Kidney capillary endothelial cell (primary cell): ENCODE data around the gene ARID2.

Experiments used
- DNase-seq: peaks from one replicate; pipeline ENCODE4 v3.0.0-alpha.2; 2018; ENCODE audit warnings: low spot score

Gene ARID2

DNA sequence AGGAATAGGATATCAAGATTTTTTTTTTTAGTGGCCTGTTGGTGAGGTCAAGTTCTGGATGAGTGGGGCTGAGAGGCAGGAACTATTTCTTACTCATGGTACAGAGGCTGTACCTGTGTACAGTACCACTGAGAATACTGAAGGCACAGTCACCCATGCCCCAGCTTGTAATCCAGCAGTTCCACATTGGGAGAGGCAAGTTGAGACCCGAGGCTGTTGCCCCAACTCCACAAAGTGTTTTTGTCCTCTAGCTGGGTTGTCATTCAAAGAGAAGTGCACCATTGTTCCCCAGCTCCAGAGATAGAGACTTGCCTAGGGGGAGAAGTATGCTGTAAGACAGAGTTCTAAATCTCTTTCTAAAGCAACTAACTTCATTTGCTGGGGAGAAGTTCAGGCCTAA, 38.7 kb downstream of the ARID2 start:
- no peak for DNase-seq

GRCh38 chr12:45773747-45774146, 44.2 kb downstream of the ARID2 start:
- no peak for DNase-seq

DNA sequence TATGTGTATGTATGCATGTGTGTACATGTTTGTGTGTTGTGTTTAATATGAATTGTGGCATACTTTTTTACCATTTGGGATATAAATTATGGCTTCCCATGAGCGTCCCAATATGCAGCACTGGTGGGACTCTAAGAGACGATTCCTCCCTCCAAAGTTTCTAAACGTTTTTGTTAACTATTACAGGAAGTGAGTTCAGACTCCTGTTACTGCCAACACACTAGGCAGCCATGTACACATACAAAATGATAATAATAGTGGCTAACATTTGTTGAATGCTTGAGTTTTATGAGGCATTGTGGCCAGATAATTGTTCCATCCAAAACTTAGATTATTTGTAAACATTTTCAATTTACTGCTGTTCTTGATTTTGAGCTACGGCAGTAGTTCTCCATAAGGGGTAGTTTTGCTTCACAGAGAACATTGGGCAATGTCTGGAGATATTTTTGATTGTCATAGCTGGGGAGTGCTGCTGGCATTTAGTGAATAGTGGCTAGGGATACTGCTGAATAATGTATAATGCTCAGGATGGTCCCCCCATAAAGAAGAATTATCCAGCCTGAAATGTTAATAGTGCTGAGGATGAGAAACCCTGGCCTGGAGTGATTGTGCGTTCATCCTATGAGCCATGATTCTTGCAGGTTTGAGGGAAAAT, 45.1 kb downstream of the ARID2 start:
- DNase-seq: no peak

GRCh38 chr12:45775465-45775864, 46.0 kb downstream of the ARID2 start:
- DNase-seq: no peak

GRCh38 chr12:45775964-45776363, 46.5 kb downstream of the ARID2 start:
- DNase-seq: no peak

DNA sequence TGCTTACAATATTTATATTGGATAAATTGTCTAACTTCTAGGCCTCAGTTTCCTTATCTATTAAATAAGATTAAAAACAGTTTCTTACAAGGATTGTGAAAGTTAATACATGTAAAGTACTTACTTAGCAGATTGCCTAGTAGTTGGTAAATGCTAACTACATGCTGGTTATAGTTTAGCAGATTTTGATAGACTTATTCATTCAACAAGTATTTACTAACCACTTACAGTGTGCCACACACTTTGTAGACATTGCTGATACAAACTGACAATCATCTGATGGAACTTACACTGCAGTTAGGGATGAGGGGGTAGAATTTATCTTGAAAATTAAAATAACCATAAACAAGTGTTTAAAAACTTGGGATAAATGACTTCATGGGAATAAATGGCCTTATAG, 50.4 kb downstream of the ARID2 start:
- DNase-seq: no peak

DNA sequence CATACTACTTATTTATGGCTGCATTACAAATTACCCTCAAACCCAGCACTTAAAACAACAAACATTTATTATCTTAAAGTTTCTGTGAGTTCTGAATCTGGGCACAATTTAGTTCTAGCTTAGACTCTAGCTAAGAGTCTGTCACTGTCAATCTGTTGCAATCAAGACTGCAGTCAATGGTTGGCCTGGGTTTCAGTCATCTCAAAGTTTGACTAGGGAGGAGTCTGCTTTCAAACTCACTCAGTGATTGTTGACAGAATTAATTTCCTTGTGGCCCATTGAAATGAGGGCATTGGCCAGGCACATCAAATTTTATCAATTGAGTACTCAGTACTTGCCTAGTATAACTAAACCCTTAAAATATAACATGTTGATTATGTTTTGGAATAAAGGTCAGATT, 51.6 kb downstream of the ARID2 start:
- DNase-seq: no peak

DNA sequence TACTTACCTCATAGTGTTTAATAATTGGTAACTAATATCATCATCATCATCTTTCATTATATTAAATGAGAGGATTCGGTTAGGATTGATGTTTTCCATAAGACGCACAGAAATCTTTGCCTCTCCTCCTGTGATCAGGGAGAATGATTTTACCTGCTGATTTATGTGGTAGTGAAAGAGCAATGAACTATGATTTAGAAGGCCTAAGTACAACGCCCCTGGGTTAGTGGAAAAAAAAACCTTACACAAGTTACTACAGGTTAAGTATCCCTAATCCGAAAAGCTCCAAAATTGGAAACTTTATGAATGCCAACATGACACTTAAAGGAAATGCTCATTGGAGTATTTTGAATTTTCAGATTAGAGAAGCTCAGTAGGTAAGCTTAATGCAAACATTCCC, 55.8 kb downstream of the ARID2 start:
- no peak for DNase-seq

GRCh38 chr12:45789025-45789424, 59.5 kb downstream of the ARID2 start:
- DNase-seq: no peak

- no peak for DNase-seq
Measured at GRCh38 chr12:45794422-45794821, 64.9 kb downstream of the ARID2 start.

DNA sequence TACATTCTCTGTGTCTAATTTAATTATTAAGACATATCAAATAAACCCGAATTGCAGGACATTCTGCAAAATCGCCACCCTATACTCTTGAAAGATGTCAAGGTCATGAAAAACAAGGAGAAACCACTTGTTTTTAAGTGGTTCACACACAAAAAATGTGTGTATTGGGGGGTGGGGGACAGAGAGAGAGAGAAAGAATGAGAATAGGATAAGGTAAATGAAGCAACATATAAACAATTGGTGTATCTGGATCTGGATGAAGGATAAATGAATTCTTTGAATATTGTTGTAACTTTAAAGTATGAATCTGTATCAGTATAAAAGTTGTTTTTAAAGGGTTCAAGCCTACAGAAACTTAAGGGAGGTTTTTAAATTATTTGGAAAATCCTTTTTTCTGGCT, 72.1 kb downstream of the ARID2 start:
- no peak for DNase-seq

DNA sequence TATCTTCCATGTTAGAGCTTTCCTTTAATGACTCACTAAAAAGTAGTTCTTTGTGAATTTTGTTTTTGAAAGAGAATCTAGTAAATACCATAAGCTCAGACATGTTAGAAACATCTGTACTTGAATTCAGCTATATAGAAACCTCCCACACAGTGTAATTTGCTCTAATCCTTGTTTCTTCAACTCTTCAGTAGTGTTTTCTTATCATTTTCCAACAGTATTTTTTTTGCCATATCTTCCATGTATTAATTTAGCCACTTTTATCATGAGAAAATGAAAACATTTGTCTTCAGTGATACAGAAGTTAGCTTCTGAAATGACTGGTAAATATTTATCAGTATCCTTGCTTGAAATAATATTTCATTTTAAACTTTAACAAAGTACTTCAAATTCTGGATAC, 73.6 kb downstream of the ARID2 start:
- DNase-seq: no peak

DNA sequence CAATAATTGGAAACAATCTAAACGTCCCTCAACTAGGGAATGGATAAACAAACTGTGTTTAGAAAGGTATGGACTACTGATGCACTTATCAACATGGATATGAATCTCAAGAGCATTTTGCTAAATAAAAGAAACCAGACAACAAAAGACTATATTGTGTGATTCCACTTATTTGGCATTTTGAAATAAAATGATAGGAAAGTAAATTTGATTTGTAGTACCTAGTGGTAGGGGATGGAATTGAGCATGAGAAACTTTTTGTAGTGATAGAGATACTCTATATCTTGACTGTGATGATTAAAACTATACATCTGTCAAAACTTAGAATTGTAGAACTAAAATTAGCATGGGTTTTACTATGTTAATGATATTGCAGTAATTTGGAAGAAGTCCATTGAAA, 87.1 kb downstream of the ARID2 start:
- DNase-seq: no peak

GRCh38 chr12:45827974-45828373, 98.5 kb downstream of the ARID2 start:
- DNase-seq: no peak

- no peak for DNase-seq
Measured at GRCh38 chr12:45828402-45828801, 98.9 kb downstream of the ARID2 start.

DNA sequence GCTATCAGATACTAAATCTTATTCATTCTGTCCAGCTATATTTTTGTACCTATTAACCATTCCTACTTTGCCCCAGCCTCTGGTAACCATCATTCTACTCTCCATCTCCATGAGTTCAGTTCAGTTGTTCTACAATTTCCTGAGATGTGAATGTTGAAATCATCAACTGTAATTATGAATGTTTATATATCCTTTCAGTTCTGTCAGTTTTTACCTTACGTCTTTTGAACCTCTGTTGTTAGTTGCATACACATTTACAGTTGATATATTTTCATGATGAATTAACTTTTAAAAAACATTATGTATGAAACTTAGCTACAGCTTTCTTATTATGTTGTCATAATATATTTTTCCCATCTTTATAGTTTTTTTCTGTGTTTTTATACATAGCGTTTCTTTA, 102.1 kb downstream of the ARID2 start:
- DNase-seq: no peak

DNA sequence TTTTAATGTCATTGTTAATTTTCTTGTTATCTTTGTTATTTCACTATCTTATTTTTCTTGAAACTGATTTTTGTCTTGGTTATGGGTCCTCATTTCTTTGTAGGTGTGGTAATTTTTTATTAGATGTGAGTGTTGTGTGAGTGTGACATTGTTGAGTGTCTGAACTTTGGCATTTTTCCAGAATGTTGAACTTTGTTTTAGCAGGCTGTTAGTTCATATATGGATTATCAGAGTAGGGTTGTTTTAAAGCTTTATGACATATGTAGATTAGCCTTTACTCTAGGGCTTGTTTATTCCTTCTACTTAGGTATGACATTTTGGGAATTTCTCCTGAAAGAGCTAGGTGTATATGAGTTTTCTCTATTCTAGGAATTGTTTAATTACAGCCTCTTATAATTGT, 103.9 kb downstream of the ARID2 start:
- DNase-seq: no peak

- DNase-seq: no peak
Measured at GRCh38 chr12:45834809-45835208, 105.3 kb downstream of the ARID2 start.

DNA sequence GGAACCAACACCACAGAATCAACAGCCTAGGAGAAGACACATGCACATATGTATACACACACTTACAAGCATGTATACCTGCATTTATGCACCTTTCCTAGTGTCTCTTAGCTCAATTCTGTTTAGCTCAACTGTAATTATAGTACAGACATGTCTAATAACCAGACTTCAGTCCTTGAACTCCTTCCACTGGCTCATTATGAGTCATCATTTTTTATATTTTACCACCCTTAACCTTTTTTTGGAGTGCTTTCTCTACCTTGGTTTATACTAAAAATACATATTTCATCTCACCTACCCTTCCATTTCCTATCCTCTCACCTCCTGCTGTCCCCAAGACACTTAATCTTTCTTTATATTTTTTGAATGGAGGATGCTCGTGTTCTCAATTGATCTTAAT, 110.4 kb downstream of the ARID2 start:
- DNase-seq: no peak

DNA sequence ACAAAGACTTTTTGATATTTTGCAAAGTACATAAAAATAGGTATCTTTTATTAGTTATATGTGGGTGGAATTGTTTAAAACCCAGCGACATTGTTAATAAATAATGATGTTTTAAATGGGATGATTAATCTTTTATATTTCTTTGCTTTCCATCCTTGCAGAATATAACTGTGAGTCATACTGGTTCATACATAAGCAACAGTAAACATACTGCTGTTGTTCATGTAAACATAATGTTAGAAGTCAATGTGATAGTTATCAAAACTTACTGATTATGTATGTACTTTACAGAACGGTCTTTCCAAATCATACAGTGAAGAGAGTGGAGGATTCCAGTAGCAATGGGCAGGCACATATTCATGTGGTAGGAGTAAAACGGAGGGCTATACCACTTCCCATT, 119.8 kb downstream of the ARID2 start:
- DNase-seq: no peak

GRCh38 chr12:45850302-45850701, 120.8 kb downstream of the ARID2 start:
- no peak for DNase-seq

DNA sequence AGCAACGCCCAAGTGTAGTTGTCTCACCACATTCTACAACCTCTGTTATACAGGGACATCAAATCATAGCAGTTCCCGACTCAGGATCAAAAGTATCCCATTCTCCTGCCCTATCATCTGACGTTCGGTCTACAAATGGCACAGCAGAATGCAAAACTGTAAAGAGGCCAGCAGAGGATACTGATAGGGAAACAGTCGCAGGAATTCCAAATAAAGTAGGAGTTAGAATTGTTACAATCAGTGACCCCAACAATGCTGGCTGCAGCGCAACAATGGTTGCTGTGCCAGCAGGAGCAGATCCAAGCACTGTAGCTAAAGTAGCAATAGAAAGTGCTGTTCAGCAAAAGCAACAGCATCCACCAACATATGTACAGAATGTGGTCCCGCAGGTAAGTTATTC, 123.0 kb downstream of the ARID2 start:
- no peak for DNase-seq

- DNase-seq: no peak
Measured at GRCh38 chr12:45853550-45853949, 124.0 kb downstream of the ARID2 start.

DNA sequence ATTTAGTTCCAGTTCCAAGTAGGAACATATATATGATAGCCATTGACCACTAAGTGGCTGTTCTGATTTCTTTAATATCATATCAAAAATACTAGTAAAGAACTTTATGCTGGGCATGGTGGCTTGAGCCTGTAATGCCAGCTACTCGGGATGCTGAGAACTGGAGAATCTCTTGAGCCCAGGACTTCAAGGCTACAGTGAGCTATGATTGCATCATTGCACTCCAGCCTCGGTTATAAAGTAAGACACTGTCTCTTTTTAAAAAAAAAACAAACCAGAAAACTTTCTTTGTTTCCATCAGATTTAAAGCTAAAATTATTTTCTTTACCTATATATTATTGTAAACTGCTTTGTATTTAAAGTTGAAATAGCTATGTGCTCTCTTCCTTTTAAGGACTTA, 133.8 kb downstream of the ARID2 start:
- DNase-seq: no peak

DNA sequence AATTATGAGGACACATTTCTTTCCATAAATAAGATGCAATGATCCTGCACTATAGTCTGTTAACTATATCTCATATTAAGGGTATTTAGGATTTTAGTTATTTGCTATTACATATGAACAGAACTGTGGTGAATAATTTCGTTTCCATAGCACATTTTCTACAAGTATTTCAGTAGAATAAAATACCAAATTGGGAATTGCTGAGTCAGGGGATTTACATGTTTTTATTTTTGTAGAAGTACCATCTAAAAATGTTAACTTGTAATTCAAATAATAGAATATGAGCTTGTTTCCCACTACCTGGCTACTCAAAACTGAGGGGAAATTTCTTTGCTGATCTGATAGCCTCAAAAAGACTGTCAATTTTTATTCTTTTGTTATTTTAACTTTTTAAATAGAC, 136.8 kb downstream of the ARID2 start:
- DNase-seq: no peak
